LNCAP (cell line): Measurements from ENCODE around the gene YAF2.

ENCODE experiments used
- CTCF ChIP-seq: fragments of 450-650 bp; IDR thresholded peaks from 2 replicates; pipeline ENCODE4 v1.5.1; 2017; ENCODE audit warnings: mild to moderate bottlenecking

YAF2 gene

GRCh38 chr12:42145197-42145549, 92.9 kb downstream of the YAF2 start:
- TF ChIP-seq CTCF: no peak

GRCh38 chr12:42144408-42145196, 93.4 kb downstream of the YAF2 start, which contains the start of gene GXYLT1:
GXYLT1 (minus strand) TSS chr12:42144874; CDS start chr12:42144646, 228 bp downstream.
- no peak for TF ChIP-seq CTCF

- no peak for TF ChIP-seq CTCF
Measured at GRCh38 chr12:42144158-42144407, 94.0 kb downstream of the YAF2 start.

DNA sequence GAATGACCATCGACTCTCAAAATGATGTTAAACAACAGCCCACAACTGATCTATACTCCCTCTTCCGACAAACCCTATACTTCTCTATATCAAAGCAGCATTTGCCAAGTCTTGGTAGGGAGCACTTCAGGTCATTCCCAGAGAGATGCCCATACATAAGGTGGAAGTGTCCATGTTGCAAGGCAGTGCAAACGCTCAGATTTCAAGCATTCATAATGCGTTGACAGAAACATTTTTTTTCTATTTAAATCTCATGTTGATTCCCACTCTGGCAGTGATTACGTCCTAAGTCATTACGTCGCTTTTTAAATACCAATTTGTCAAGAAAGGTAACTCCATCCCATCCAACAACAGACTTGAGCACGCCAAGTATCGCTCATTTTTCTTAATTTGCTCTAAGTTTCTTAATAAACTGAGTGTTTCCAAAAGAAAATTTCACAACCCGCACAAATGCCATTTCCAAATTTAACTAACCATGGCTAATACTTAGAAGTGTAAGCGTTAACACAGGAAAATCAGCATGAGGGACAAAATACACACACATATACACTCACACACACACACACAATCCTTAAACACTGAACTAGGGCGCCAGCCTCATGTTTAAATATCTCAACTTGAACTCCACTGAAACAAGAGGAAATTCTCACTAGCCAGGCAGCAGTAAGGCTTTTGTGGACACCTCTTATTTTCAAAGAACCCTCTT, 94.4 kb downstream of the YAF2 start:
- no peak for TF ChIP-seq CTCF

DNA sequence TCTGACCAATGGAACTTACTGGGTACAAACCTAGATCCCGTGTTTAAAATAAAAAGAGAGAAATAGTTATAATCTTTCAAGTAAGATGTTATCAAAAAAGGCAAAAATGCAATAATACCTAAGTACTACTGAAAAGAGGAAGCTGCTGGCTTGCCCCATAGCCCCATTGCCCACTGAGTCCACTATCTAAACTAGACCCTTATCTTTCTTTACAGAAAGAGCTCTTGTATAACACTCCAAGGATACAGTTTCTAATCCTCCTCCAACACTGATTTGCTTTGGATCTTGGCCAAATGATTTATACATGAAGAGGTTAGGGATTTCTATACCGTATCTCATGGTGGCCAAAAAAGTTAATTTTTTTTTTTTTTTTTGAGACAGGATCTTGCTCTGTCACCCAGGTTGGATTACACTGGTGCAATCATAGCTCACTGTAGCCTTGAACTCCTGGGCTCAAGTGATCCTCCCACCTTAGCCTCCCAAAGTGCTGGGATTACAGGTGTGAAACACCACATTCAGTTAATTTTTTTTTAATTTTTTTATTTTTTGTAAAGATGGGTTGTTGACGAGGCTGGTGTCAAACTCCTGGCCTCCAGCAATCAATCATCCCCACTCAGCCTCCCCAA, 96.0 kb downstream of the YAF2 start:
- no peak for TF ChIP-seq CTCF

DNA sequence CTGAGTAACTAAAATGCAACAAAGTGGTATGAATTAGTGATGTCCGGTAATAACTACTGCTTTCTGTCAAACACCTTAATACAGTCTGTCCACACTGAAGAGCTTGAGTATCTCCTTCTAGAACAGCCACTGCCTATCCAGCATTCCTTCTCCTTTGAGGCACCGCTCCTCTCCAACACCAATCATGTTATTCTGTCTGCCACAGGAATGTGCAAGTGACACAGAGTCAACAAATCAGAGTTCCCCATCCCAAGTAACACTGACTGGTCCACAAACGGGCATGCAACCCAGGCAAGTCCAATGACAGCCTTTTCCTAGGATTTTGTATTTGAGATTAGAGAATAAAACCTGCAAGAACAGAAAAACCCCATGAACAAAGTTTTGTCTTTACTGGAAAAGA, 97.1 kb downstream of the YAF2 start:
- no peak for TF ChIP-seq CTCF

DNA sequence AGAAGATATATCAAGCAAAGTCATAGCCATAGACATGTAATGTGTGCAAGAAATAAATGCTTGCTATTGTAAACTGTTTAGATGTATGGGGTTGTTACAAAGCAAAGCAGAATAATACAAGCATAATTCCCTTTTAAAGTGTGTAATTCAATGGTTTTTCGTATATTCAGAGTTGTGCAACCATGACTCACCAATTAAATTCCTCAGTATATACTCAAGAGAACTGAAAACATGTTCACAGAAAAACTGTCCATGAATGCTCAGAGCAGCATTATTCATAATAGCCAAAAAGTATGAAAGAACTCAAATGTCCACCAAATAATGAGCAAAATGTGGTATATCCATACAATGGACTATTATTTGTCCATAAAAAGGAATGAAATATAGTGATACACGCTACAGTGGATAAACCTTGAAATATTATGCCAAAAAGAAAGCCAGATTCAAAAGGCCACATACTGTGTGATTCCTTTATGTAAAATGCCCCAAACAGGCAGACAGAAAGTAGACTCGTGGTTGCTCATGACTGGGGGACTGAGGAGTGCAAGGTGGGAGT, 102.7 kb downstream of the YAF2 start:
- TF ChIP-seq CTCF: no peak
